Measurements from ENCODE around the gene AGR2. TPM values are rescaled to one million over a fixed set of nuclear protein-coding genes. Genes with fewer than 3 reads are reported as not detected.

AGR2 gene
- total RNA-seq, 1 experiment from 2014 or later, result 147 TPM

DNA sequence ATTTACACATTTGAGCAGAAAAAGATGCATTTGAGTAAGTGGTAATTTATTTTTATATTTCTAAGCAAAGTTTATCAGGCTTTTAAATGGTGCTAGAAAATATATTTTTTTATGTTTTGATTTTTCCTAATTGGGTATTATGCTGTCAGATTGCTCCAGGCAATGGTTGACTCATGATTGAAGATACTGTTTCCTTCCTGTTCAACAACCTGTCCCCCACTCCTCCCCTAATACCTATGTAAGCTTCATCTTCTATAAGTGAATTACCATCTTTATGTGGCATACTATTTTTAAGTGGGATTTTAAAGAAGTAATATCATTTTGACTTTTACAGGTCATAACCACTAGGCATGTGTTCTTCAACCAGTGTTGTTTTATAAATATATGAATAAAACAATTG lies 29.8 kb downstream of the AGR2 start:
- ChIA-PET POLR2A (interaction anchor here (0.5 kb wide), 1 partner anchor 94 kb away, joined by 3 read pairs; no protein-coding TSS in a partner anchor), CTCF (no interaction called here)
- ATAC-seq, result no peak
- intact Hi-C loops (cut with micrococcal nuclease; ENCODE audit: unreplicated experiment) (no loop called here), in situ Hi-C loops (cut with HindIII; ENCODE audit: low pct_unique_long_range_greater_than_20kb, low sequenced_read_pairs) (no loop called here)
- H3K9me3 ChIP-seq (ENCODE audit: control insufficient read depth, insufficient read depth, low read depth, low read length), result no peaks in the 10 kb centered on the region
- TF ChIP-seq POLR2AphosphoS5 (IDR thresholded peaks at IDR 0.05; ENCODE audit: low read depth, low read length) (no peak), TCF7L2 (IDR thresholded peaks at IDR 0.05; ENCODE audit: low read depth, low read length) (no peak), SIN3A (IDR thresholded peaks at IDR 0.05; ENCODE audit: borderline replicate concordance, insufficient read depth, low read depth, low read length) (no peak)
- TF ChIP-seq, protein P1, sequence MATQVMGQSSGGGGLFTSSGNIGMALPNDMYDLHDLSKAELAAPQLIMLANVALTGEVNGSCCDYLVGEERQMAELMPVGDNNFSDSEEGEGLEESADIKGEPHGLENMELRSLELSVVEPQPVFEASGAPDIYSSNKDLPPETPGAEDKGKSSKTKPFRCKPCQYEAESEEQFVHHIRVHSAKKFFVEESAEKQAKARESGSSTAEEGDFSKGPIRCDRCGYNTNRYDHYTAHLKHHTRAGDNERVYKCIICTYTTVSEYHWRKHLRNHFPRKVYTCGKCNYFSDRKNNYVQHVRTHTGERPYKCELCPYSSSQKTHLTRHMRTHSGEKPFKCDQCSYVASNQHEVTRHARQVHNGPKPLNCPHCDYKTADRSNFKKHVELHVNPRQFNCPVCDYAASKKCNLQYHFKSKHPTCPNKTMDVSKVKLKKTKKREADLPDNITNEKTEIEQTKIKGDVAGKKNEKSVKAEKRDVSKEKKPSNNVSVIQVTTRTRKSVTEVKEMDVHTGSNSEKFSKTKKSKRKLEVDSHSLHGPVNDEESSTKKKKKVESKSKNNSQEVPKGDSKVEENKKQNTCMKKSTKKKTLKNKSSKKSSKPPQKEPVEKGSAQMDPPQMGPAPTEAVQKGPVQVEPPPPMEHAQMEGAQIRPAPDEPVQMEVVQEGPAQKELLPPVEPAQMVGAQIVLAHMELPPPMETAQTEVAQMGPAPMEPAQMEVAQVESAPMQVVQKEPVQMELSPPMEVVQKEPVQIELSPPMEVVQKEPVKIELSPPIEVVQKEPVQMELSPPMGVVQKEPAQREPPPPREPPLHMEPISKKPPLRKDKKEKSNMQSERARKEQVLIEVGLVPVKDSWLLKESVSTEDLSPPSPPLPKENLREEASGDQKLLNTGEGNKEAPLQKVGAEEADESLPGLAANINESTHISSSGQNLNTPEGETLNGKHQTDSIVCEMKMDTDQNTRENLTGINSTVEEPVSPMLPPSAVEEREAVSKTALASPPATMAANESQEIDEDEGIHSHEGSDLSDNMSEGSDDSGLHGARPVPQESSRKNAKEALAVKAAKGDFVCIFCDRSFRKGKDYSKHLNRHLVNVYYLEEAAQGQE (IDR thresholded peaks at IDR 0.05; ENCODE audit: insufficient read depth in 1 of 2, low read depth in 2 of 2, low read length in 1 of 2), result no peak
- TF ChIP-seq, protein P2, sequence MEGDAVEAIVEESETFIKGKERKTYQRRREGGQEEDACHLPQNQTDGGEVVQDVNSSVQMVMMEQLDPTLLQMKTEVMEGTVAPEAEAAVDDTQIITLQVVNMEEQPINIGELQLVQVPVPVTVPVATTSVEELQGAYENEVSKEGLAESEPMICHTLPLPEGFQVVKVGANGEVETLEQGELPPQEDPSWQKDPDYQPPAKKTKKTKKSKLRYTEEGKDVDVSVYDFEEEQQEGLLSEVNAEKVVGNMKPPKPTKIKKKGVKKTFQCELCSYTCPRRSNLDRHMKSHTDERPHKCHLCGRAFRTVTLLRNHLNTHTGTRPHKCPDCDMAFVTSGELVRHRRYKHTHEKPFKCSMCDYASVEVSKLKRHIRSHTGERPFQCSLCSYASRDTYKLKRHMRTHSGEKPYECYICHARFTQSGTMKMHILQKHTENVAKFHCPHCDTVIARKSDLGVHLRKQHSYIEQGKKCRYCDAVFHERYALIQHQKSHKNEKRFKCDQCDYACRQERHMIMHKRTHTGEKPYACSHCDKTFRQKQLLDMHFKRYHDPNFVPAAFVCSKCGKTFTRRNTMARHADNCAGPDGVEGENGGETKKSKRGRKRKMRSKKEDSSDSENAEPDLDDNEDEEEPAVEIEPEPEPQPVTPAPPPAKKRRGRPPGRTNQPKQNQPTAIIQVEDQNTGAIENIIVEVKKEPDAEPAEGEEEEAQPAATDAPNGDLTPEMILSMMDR (IDR thresholded peaks at IDR 0.05), result no peak
- no peaks in the 10 kb centered on the region for H3K27me3 ChIP-seq (ENCODE audit: control insufficient read depth, insufficient read depth, low read length)
- no peaks in the 10 kb centered on the region for H3K36me3 ChIP-seq (ENCODE audit: control insufficient read depth, insufficient read depth, low read length)
- no peak overlapping the region for H3K27ac ChIP-seq (ENCODE audit: low read length)
- no peak for DNase-seq (ENCODE audit: low read depth, low spot score)
- peaks cover 23% of the 10 kb centered on the region for H3K4me1 ChIP-seq (ENCODE audit: control insufficient read depth, insufficient read depth, low read length)
- BruUV-seq (replicated peaks), result no TSS peak
- no peak overlapping the region for H3K4me3 ChIP-seq (ENCODE audit: low read depth in 2 of 2, low read length in 2 of 2)

DNA sequence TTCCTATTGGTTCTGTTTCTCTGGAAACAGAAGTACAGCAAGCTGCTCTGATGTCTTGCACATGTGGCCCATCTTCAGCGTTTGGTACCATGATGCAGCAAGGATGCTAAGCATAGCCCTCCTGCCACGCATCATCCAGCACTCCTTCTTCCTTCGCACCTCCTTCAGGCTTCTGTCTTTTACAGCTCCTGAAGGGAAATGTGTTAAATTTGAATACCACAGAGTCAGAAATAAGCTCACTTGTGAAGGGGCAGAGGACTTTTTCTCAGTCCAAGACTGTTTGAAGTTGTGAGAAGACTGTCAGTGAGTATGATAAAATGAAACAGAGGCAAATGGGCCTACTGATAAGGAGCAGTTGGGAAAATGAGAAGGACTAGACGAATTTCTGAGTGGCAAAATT lies 30.5 kb downstream of the AGR2 start:
- Histone ChIP-seq H3K27me3 (ENCODE audit: control insufficient read depth, insufficient read depth, low read length) (no peaks in the 10 kb centered on the region), H3K4me1 (ENCODE audit: control insufficient read depth, insufficient read depth, low read length) (peaks cover 23% of the 10 kb centered on the region), H3K4me3 (ENCODE audit: low read depth in 2 of 2, low read length in 2 of 2) (no peak overlapping the region), H3K27ac (ENCODE audit: low read length) (no peak overlapping the region), H3K36me3 (ENCODE audit: control insufficient read depth, insufficient read depth, low read length) (no peaks in the 10 kb centered on the region), H3K9me3 (ENCODE audit: control insufficient read depth, insufficient read depth, low read depth, low read length) (no peaks in the 10 kb centered on the region)
- DNase-seq (ENCODE audit: low read depth, low spot score), result no peak
- intact Hi-C loops (cut with micrococcal nuclease; ENCODE audit: unreplicated experiment), result no loop called here
- no peak for ATAC-seq
- no TSS peak for BruUV-seq (replicated peaks)
- TF ChIP-seq POLR2AphosphoS5 (IDR thresholded peaks at IDR 0.05; ENCODE audit: low read depth, low read length), result no peak
- TF ChIP-seq, protein P2 (IDR thresholded peaks at IDR 0.05), result no peak
- no peak for TF ChIP-seq SIN3A (IDR thresholded peaks at IDR 0.05; ENCODE audit: borderline replicate concordance, insufficient read depth, low read depth, low read length)
- no peak for TF ChIP-seq TCF7L2 (IDR thresholded peaks at IDR 0.05; ENCODE audit: low read depth, low read length)
- TF ChIP-seq, protein P1 (IDR thresholded peaks at IDR 0.05; ENCODE audit: insufficient read depth in 1 of 2, low read depth in 2 of 2, low read length in 1 of 2), result no peak
- in situ Hi-C loops (cut with HindIII; ENCODE audit: low pct_unique_long_range_greater_than_20kb, low sequenced_read_pairs), result no loop called here
- ChIA-PET CTCF (no interaction called here), POLR2A (no interaction called here)

All from Panc1 (cell line).